Measurements from ENCODE around the gene ALDH1A2. TPM values are rescaled to one million over a fixed set of nuclear protein-coding genes. Genes with fewer than 3 reads are reported as not detected.

ALDH1A2 gene
- total RNA-seq, 1 donor from 2014 or later: 2.4 TPM

DNA sequence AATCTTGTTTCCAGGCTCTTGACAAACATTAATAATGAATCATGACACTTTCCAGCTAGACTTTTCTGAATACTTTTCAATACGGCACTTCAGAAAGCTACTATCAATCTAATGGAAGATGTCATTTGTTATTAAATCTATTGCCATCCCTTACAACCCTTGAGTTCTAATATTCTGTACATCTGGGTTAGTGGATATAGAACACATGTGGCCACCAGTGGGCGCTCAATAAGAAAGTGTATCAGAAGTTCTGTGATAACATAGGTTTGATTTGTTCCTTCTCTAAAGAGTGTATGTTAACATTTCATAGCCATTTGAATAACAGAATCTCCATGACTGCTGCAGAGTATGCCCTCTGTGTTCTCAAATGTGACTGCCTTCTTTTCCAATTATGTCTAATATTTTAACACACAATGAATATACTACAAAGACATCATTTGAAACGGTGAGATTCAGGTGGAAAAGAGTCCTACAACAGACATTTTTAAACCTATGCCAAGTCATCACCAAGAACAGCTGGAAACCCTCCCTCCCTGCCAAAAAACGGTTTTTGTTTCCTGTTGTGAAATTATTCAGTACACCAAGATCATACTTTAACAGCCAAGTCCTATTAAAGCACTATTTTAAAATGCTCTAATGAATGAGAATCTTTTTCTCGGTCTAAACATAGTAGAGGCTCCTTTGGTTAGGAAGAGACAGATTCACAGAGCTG is 22.2 kb downstream of the ALDH1A2 start:
- Mint-ChIP-seq H3K4me1 (ENCODE audit: low read depth) (peaks cover 22% of the 10 kb centered on the region), H3K4me3 (ENCODE audit: low read depth) (no peak overlapping the region), H3K9me3 (ENCODE audit: low read depth) (peaks cover 2% of the 10 kb centered on the region), H3K27me3 (peaks cover 23% of the 10 kb centered on the region), H3K36me3 (ENCODE audit: insufficient read depth) (no peaks in the 10 kb centered on the region), H3K27ac (no peak overlapping the region)
- DNase-seq (ENCODE audit: low spot score, unreplicated experiment): no peak
- peak; percentile 69 for TF ChIP-seq CTCF (IDR thresholded peaks at IDR 0.05; ENCODE audit: unreplicated experiment)

- Mint-ChIP-seq H3K36me3 (ENCODE audit: insufficient read depth) (no peaks in the 10 kb centered on the region), H3K27me3 (peaks cover 20% of the 10 kb centered on the region), H3K27ac (no peak overlapping the region), H3K9me3 (ENCODE audit: low read depth) (peaks cover 2% of the 10 kb centered on the region), H3K4me1 (ENCODE audit: low read depth) (peaks cover 21% of the 10 kb centered on the region), H3K4me3 (ENCODE audit: low read depth) (no peak overlapping the region)
- DNase-seq (ENCODE audit: low spot score, unreplicated experiment): no peak
- TF ChIP-seq CTCF (IDR thresholded peaks at IDR 0.05; ENCODE audit: unreplicated experiment): no peak
Observed at GRCh38 chr15:58042006-58042405, 23.5 kb downstream of the ALDH1A2 start.

GRCh38 chr15:58040150-58040549 is 25.4 kb downstream of the ALDH1A2 start:
- H3K27me3 Mint-ChIP-seq: peaks cover 20% of the 10 kb centered on the region
- no peak overlapping the region for H3K27ac Mint-ChIP-seq
- no peak overlapping the region for H3K4me3 Mint-ChIP-seq (ENCODE audit: low read depth)
- DNase-seq (ENCODE audit: low spot score, unreplicated experiment): no peak
- no peaks in the 10 kb centered on the region for H3K36me3 Mint-ChIP-seq (ENCODE audit: insufficient read depth)
- H3K4me1 Mint-ChIP-seq (ENCODE audit: low read depth): peaks cover 11% of the 10 kb centered on the region
- no peak for TF ChIP-seq CTCF (IDR thresholded peaks at IDR 0.05; ENCODE audit: unreplicated experiment)
- H3K9me3 Mint-ChIP-seq (ENCODE audit: low read depth): peaks cover 2% of the 10 kb centered on the region

- TF ChIP-seq CTCF (IDR thresholded peaks at IDR 0.05; ENCODE audit: unreplicated experiment): no peak
- Mint-ChIP-seq H3K4me3 (ENCODE audit: low read depth) (no peak overlapping the region), H3K27me3 (peaks cover 20% of the 10 kb centered on the region), H3K4me1 (ENCODE audit: low read depth) (peaks cover 11% of the 10 kb centered on the region), H3K36me3 (ENCODE audit: insufficient read depth) (no peaks in the 10 kb centered on the region), H3K27ac (no peak overlapping the region), H3K9me3 (ENCODE audit: low read depth) (no peaks in the 10 kb centered on the region)
- no peak for DNase-seq (ENCODE audit: low spot score, unreplicated experiment)
Observed at GRCh38 chr15:58039079-58040035, 26.2 kb downstream of the ALDH1A2 start.

GRCh38 chr15:58038426-58039078 is 27.0 kb downstream of the ALDH1A2 start:
- Mint-ChIP-seq H3K27ac (no peak overlapping the region), H3K27me3 (peaks cover 14% of the 10 kb centered on the region), H3K36me3 (ENCODE audit: insufficient read depth) (no peaks in the 10 kb centered on the region), H3K4me3 (ENCODE audit: low read depth) (no peak overlapping the region), H3K4me1 (ENCODE audit: low read depth) (peaks cover 11% of the 10 kb centered on the region), H3K9me3 (ENCODE audit: low read depth) (no peaks in the 10 kb centered on the region)
- TF ChIP-seq CTCF (IDR thresholded peaks at IDR 0.05; ENCODE audit: unreplicated experiment): no peak
- DNase-seq (ENCODE audit: low spot score, unreplicated experiment): no peak
